ENCODE data around the gene SMC4. TPM values are rescaled to one million over a fixed set of nuclear protein-coding genes. Genes with fewer than 3 reads are reported as not detected.

The SMC4 gene

DNA sequence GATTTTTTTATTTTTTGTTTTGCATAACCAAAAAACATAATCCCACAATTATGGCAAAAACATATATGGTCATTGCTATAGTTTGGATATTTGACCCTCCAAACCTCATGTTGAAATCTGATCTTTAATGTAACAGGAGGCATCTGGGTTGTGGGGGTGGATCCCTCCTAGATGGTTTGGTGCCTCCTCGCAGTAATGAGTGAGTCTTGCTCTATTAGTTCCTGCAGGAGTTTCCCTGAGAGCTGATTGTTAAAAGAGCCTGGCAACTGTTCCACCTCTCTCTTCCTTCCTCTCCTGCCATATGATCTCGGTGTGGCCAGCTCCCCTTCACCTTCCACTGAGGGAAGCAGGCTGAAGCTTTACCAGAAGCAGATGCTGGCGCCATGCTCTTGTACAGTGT is 83.3 kb downstream of the SMC4 start:
- no peaks in the 10 kb centered on the region for H3K27me3 ChIP-seq (ENCODE audit: control insufficient read depth, insufficient read depth, low read length)
- no peaks in the 10 kb centered on the region for H3K9me3 ChIP-seq (replicated peaks; ENCODE audit: low read length)
- H3K4me3 ChIP-seq (ENCODE audit: low read length): no peak overlapping the region
- no peak overlapping the region for H3K9ac ChIP-seq (ENCODE audit: low read depth, low read length)
- no peak overlapping the region for H3K4me2 ChIP-seq (ENCODE audit: low read length)
- H3K4me1 ChIP-seq (ENCODE audit: control insufficient read depth, insufficient read depth, low read length): peaks cover 5% of the 10 kb centered on the region
- no peaks in the 10 kb centered on the region for H3K36me3 ChIP-seq (ENCODE audit: insufficient read depth, low read length)

Small RNA genes lying within 50 kb of the gene (small RNA-seq; reads per million reads assigned to genes)
- gene MIR15B: 2,991 reads per million, percentile 100 among the genes with 10 or more reads in this experiment
- gene MIR16-2: 36.3 reads per million, percentile 95 among the genes with 10 or more reads in this experiment
- gene RNU7-136P: not detected

Data from skeletal muscle satellite cell (primary cell).